Activated CD4-positive, alpha-beta T cell treated with anti-CD3 and anti-CD28 coated beads, Interleukin-2, amount 50 U/mL, for 48 hours (primary cell): ENCODE measurements around the gene IQGAP3.

Experiments used
- DNase-seq, 2 experiments: peaks; one replicate each; pipeline ENCODE4 v3.0.0-alpha.2; 2020

IQGAP3 gene

GRCh38 chr1:156477526-156478249 lies 94.7 kb downstream of the IQGAP3 start:
- DNase-seq: no peak

GRCh38 chr1:156476501-156477298 lies 95.7 kb downstream of the IQGAP3 start:
- DNase-seq: peak; percentile 60 to 69

- DNase-seq: no peak
These were observed 96.5 kb downstream of the IQGAP3 start for GRCh38 chr1:156475568-156476500.
